Endothelial cell of umbilical vein (primary cell): Measurements from ENCODE around the gene TLDC2. TPM values are rescaled to one million over a fixed set of nuclear protein-coding genes. Genes with fewer than 3 reads are reported as not detected.

ENCODE experiments used
- BruUV-seq: library from RNA; stranded (reverse); fragments of 400-500 nt; replicated peaks from 2 replicates; lab custom pipeline; 2021; lab: Mats Ljungman, UMichigan
- CTCF ChIA-PET: fragments of 300-600, 350-600 bp; sonication (Branson Sonifier 250); formaldehyde crosslinking; loops from one replicate; lab custom pipeline; 2021; ENCODE audit warnings: antibody characterized with exemption, inconsistent platforms; lab: Charles Lee
- POLR2A ChIA-PET: fragments of 300-600, 350-600 bp; sonication (Branson Sonifier 250); formaldehyde crosslinking; loops from one replicate; lab custom pipeline; 2021; ENCODE audit warnings: antibody characterized with exemption, inconsistent platforms; lab: Charles Lee
- DNase-seq: peaks from one replicate; pipeline ENCODE4 v3.0.0-alpha.2; 2011; ENCODE audit warnings: low read depth, low spot score
- FAIRE-seq: peaks from 2 replicates; lab custom pipeline; 2011; peaks lifted over from hg19 to GRCh38; lab: Jason Lieb, UNC
- H2AFZ ChIP-seq: 2 replicates; pipeline ENCODE4 v1.6.0; 2012; ENCODE audit warnings: low read depth, low read length, control low read depth, inconsistent platforms
- H3K27ac ChIP-seq: 2 replicates; pipeline ENCODE4 v1.5.1; 2011; ENCODE audit warnings: low read depth, mild to moderate bottlenecking, control low read depth, low read length, moderate library complexity; ENCODE audit not compliant: insufficient read depth
- H3K27me3 ChIP-seq, 2 experiments: 2 replicates each; pipeline versions ENCODE4 v1.6.0 to v1.6.1; 2011; ENCODE audit warnings: low read length in 2 of 2, mixed read lengths in 1 of 2; ENCODE audit not compliant: control insufficient read depth in 2 of 2, insufficient read depth in 2 of 2
- H3K36me3 ChIP-seq, 2 experiments: 2 replicates in 1 of 2; 3 replicates in 1 of 2; pipeline ENCODE4 v1.5.1; 2011; ENCODE audit warnings: low read length in 2 of 2, mild to moderate bottlenecking in 1 of 2, moderate library complexity in 1 of 2; ENCODE audit not compliant: control insufficient read depth in 2 of 2, insufficient read depth in 2 of 2; ENCODE audit errors: extremely low read depth in 1 of 2
- H3K4me1 ChIP-seq: 3 replicates; pipeline ENCODE4 v1.5.1; 2011; ENCODE audit warnings: mild to moderate bottlenecking, low read length; ENCODE audit not compliant: control insufficient read depth, insufficient read depth; ENCODE audit errors: extremely low read depth
- H3K4me2 ChIP-seq: 2 replicates; pipeline ENCODE4 v1.6.1; 2011; ENCODE audit warnings: low read length, control low read depth, mixed read lengths; ENCODE audit not compliant: insufficient read depth
- H3K4me3 ChIP-seq, 3 experiments: fragments of 200-600 bp in 1 of 3; sonication (generic), shearing (Covaris generic) in 1 of 3; replicated peaks in 1 of 3; 2 replicates each; pipeline ENCODE4 v1.5.1; 2011 to 2016; ENCODE audit warnings: control low read depth in 3 of 3, low read length in 3 of 3, mild to moderate bottlenecking in 2 of 3, inconsistent platforms in 1 of 3, low read depth in 1 of 3, moderate library complexity in 1 of 3; ENCODE audit not compliant: insufficient read depth in 1 of 3
- H3K79me2 ChIP-seq: 2 replicates; pipeline ENCODE4 v1.6.0; 2012; ENCODE audit warnings: low read length, inconsistent platforms; ENCODE audit not compliant: control insufficient read depth, insufficient read depth
- H3K9ac ChIP-seq: replicated peaks from 2 replicates; pipeline ENCODE3; 2011; ENCODE audit warnings: low read length, control low read depth; ENCODE audit not compliant: insufficient read depth; ENCODE audit errors: extremely low read depth
- H3K9me1 ChIP-seq: replicated peaks from 3 replicates; pipeline ENCODE4 v1.6.0; 2011; ENCODE audit warnings: mild to moderate bottlenecking, low read length; ENCODE audit not compliant: control insufficient read depth, insufficient read depth; ENCODE audit errors: extremely low read depth
- H3K9me3 ChIP-seq: replicated peaks from 2 replicates; pipeline ENCODE4 v1.5.1; 2012; ENCODE audit warnings: low read length, inconsistent platforms; ENCODE audit not compliant: control insufficient read depth, insufficient read depth
- H4K20me1 ChIP-seq: replicated peaks from 2 replicates; pipeline ENCODE3; 2011; ENCODE audit warnings: mild to moderate bottlenecking, low read length; ENCODE audit not compliant: control insufficient read depth, insufficient read depth; ENCODE audit errors: extremely low read depth
- FOS ChIP-seq: IDR thresholded peaks from 2 replicates; pipeline ENCODE4 v1.6.1; 2011; ENCODE audit warnings: mild to moderate bottlenecking, low read length, moderate library complexity, borderline replicate concordance; ENCODE audit not compliant: insufficient read depth
- GATA2 ChIP-seq: IDR thresholded peaks from 2 replicates; pipeline ENCODE4 v1.7.0; 2011; ENCODE audit warnings: low read depth, mild to moderate bottlenecking, moderate library complexity, mixed read lengths, low read length; ENCODE audit not compliant: insufficient read length, insufficient read depth
- JUN ChIP-seq: IDR thresholded peaks from 2 replicates; pipeline ENCODE4 v1.6.1; 2011; ENCODE audit warnings: borderline replicate concordance, low read depth; ENCODE audit not compliant: insufficient read length, insufficient read depth
- MYC ChIP-seq: IDR thresholded peaks from one replicate; pipeline ENCODE4 v1.6.1; 2011; ENCODE audit warnings: mild to moderate bottlenecking, low read depth, low read length
- POLR2A ChIP-seq: IDR thresholded peaks from 2 replicates; pipeline ENCODE4 v1.6.1; 2012; ENCODE audit warnings: low read depth, mild to moderate bottlenecking, control low read depth, low read length
- POLR2AphosphoS5 ChIP-seq: IDR thresholded peaks from 2 replicates; pipeline ENCODE4 v1.6.1; 2012; ENCODE audit warnings: low read depth, mild to moderate bottlenecking, control low read depth, low read length, moderate library complexity; ENCODE audit not compliant: insufficient read depth
- dilution Hi-C: fragments of 300-500 bp; cut with MboI; formaldehyde crosslinking; loops from one replicate; pipeline ENCODE4 v1.15.0; 2019; ENCODE audit warnings: low sequenced_read_pairs; ENCODE audit not compliant: extremely low pct_ligation_motif_present
- intact Hi-C: fragments of 100-400 bp; cut with micrococcal nuclease; formaldehyde crosslinking; loops from one replicate; pipeline ENCODE4 v1.10.0; 2022
- polyA plus RNA-seq, 4 experiments: library from polyadenylated mRNA; depleted of rRNA in 3 of 4; stranded (reverse) in 3 of 4; unstranded in 1 of 4; fragments of >200 nt; gene quantifications; 2 replicates each; pipeline versions ENCODE4 v1.2.1 to v1.2.3, GENCODE V29; 2011 to 2012; ENCODE audit warnings: missing spikeins in 1 of 4
- total RNA-seq: library from RNA; stranded (reverse); gene quantifications from 2 replicates; pipeline ENCODE4 v1.2.3, GENCODE V29; 2021
- TF ChIP-seq, protein P1 (sequence below): IDR thresholded peaks from 2 replicates; pipeline ENCODE4 v1.6.1; 2011; ENCODE audit not compliant: insufficient read depth, insufficient read length

TLDC2 gene
- total and polyA plus RNA-seq, 2 donors (not counting 3 experiments of a cell fraction or from before 2014, with no cell fraction given): not detected

GRCh38 chr20:36891211-36891610 is 15.3 kb downstream of the TLDC2 start:
- Histone ChIP-seq H3K36me3 (no peaks in the 10 kb centered on the region), H3K4me2 (no peak overlapping the region), H3K9me3 (no peaks in the 10 kb centered on the region), H3K79me2 (no peaks in the 10 kb centered on the region), H3K9me1 (no peaks in the 10 kb centered on the region), H3K4me3 (no peak overlapping the region), H3K27me3 (no peaks in the 10 kb centered on the region), H3K4me1 (no peaks in the 10 kb centered on the region), H3K27ac (no peak overlapping the region), H2AFZ (no peak overlapping the region), H3K9ac (no peak overlapping the region), H4K20me1 (no peaks in the 10 kb centered on the region)
- FAIRE-seq (no peak), DNase-seq (no peak)
- ChIA-PET POLR2A (no interaction called here), CTCF (no interaction called here)
- TF ChIP-seq MYC (no peak), POLR2A (no peak), GATA2 (no peak), JUN (no peak)
- intact Hi-C loops (no loop called here), dilution Hi-C loops (no loop called here)
- BruUV-seq: no TSS peak

GRCh38 chr20:36893801-36894200 is 17.9 kb downstream of the TLDC2 start:
- Histone ChIP-seq H3K79me2 (no peaks in the 10 kb centered on the region), H3K9me3 (no peaks in the 10 kb centered on the region), H3K9ac (no peak overlapping the region), H3K9me1 (no peaks in the 10 kb centered on the region), H4K20me1 (no peaks in the 10 kb centered on the region), H3K4me2 (no peak overlapping the region), H3K36me3 (peaks cover 0 to 2% of the 10 kb centered on the region in 2 experiments), H3K27me3 (no peaks in the 10 kb centered on the region), H3K4me3 (no peak overlapping the region), H3K4me1 (no peaks in the 10 kb centered on the region), H2AFZ (no peak overlapping the region), H3K27ac (no peak overlapping the region)
- intact Hi-C loops: no loop called here
- BruUV-seq: no TSS peak
- ChIA-PET POLR2A (interaction anchor here (0.5 kb wide), 1 partner anchor 480 kb away, joined by 6 read pairs; no protein-coding TSS in a partner anchor), CTCF (interaction anchor here (0.9 to 1.2 kb wide), 3 partner anchors 26 to 139 kb away, joined by 3 read pairs; no protein-coding TSS in a partner anchor)
- DNase-seq: no peak
- no peak for FAIRE-seq
- no peak for TF ChIP-seq POLR2AphosphoS5
- TF ChIP-seq, protein P1, sequence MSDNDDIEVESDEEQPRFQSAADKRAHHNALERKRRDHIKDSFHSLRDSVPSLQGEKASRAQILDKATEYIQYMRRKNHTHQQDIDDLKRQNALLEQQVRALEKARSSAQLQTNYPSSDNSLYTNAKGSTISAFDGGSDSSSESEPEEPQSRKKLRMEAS: no peak
- no peak for TF ChIP-seq POLR2A
- TF ChIP-seq MYC: no peak
- no peak for TF ChIP-seq FOS
- no peak for TF ChIP-seq JUN
- dilution Hi-C loops: no loop called here
